ENCODE data around the gene EYA2. TPM values are rescaled to one million over a fixed set of nuclear protein-coding genes. Genes with fewer than 3 reads are reported as not detected.
"Not testable (repeated sequence)": the region's sequence is repeated elsewhere in the genome, so short reads cannot be mapped to it uniquely, and the experiment has no call there.

EYA2 gene
- total RNA-seq, 3 donors from 2014 or later, result 5.4 to 19.2 (median 12.5) TPM

- no peak overlapping the region for H3K4me3 ChIP-seq
- intact Hi-C loops (cut with DNase I; ENCODE audit: low total_unique reads), result no loop called here
- no peaks in the 10 kb centered on the region for H3K36me3 ChIP-seq
- DNase-seq (ENCODE audit: low spot score in 2 of 2), result no peak
- peaks cover 0 to 9% of the 10 kb centered on the region in 2 donors for H3K9me3 ChIP-seq
- TF ChIP-seq POLR2AphosphoS5 (IDR thresholded peaks at IDR 0.05), result no peak
- no peak for TF ChIP-seq CTCF (IDR thresholded peaks at IDR 0.05)
- no peak for TF ChIP-seq POLR2A (IDR thresholded peaks at IDR 0.05)
- no peak overlapping the region for H3K27ac ChIP-seq
- H3K27me3 ChIP-seq, result no peaks in the 10 kb centered on the region
- H3K4me1 ChIP-seq, result peaks cover 0 to 3% of the 10 kb centered on the region in 2 donors
Measured at GRCh38 chr20:46920114-46920513, 25.5 kb downstream of the EYA2 start.

GRCh38 chr20:46922841-46923240 lies 28.2 kb downstream of the EYA2 start:
- H3K27me3 ChIP-seq; intact Hi-C loops (cut with DNase I; ENCODE audit: low total_unique reads); H3K4me3 ChIP-seq; DNase-seq (ENCODE audit: low spot score in 2 of 2); H3K9me3 ChIP-seq; H3K27ac ChIP-seq; H3K4me1 ChIP-seq; H3K36me3 ChIP-seq: not testable (repeated sequence)

GRCh38 chr20:46923550-46923949 lies 28.9 kb downstream of the EYA2 start:
- intact Hi-C loops (cut with DNase I; ENCODE audit: low total_unique reads), result no loop called here
- Histone ChIP-seq H3K9me3 (peaks cover 0 to 8% of the 10 kb centered on the region in 2 donors), H3K36me3 (no peaks in the 10 kb centered on the region)

GRCh38 chr20:46928580-46929132 lies 34.0 kb downstream of the EYA2 start:
- intact Hi-C loops (cut with DNase I; ENCODE audit: low total_unique reads), result no loop called here
- DNase-seq (ENCODE audit: low spot score in 2 of 2), result peak in 1 of 2 donors; percentile 50
- peaks cover 4 to 12% of the 10 kb centered on the region in 2 donors for H3K4me1 ChIP-seq
- H3K4me3 ChIP-seq, result peak overlapping the region in 1 of 3 donors; percentile 31
- no peaks in the 10 kb centered on the region for H3K36me3 ChIP-seq
- no peaks in the 10 kb centered on the region for H3K27me3 ChIP-seq
- H3K27ac ChIP-seq, result peak overlapping the region; percentile 63 to 83
- H3K9me3 ChIP-seq, result no peaks in the 10 kb centered on the region
- no peak for TF ChIP-seq POLR2A (IDR thresholded peaks at IDR 0.05)

More at GRCh38 chr20:46923550-46923949, 28.9 kb downstream of the EYA2 start:
- Histone ChIP-seq H3K4me1 (peaks cover 0 to 4% of the 10 kb centered on the region in 2 donors), H3K27ac (no peak overlapping the region), H3K27me3 (no peaks in the 10 kb centered on the region), H3K4me3 (no peak overlapping the region)
- TF ChIP-seq CTCF (IDR thresholded peaks at IDR 0.05) (no peak), POLR2AphosphoS5 (IDR thresholded peaks at IDR 0.05) (no peak), POLR2A (IDR thresholded peaks at IDR 0.05) (no peak)
- DNase-seq (ENCODE audit: low spot score in 2 of 2), result no peak

- H3K4me3 ChIP-seq, result no peak overlapping the region
- intact Hi-C loops (cut with DNase I; ENCODE audit: low total_unique reads), result no loop called here
- no peaks in the 10 kb centered on the region for H3K9me3 ChIP-seq
- peaks cover 4 to 12% of the 10 kb centered on the region in 2 donors for H3K4me1 ChIP-seq
- H3K27me3 ChIP-seq, result no peaks in the 10 kb centered on the region
- no peaks in the 10 kb centered on the region for H3K36me3 ChIP-seq
- peak overlapping the region in 1 of 2 donors; percentile 63 for H3K27ac ChIP-seq
- TF ChIP-seq CTCF (IDR thresholded peaks at IDR 0.05), result no peak
- no peak for TF ChIP-seq POLR2A (IDR thresholded peaks at IDR 0.05)
- TF ChIP-seq POLR2AphosphoS5 (IDR thresholded peaks at IDR 0.05), result no peak
- no peak for DNase-seq (ENCODE audit: low spot score in 2 of 2)
Measured at GRCh38 chr20:46929902-46930301, 35.3 kb downstream of the EYA2 start.

GRCh38 chr20:46930640-46931339 lies 36.1 kb downstream of the EYA2 start:
- peak overlapping the region in 1 of 2 donors; percentile 21 for H3K27ac ChIP-seq
- H3K4me3 ChIP-seq, result no peak overlapping the region
- H3K4me1 ChIP-seq, result peaks cover 4 to 12% of the 10 kb centered on the region in 2 donors
- intact Hi-C loops (cut with DNase I; ENCODE audit: low total_unique reads), result no loop called here
- DNase-seq (ENCODE audit: low spot score in 2 of 2), result no peak
- H3K27me3 ChIP-seq, result no peaks in the 10 kb centered on the region
- TF ChIP-seq CTCF (IDR thresholded peaks at IDR 0.05), result no peak
- no peak for TF ChIP-seq POLR2A (IDR thresholded peaks at IDR 0.05)
- no peak for TF ChIP-seq POLR2AphosphoS5 (IDR thresholded peaks at IDR 0.05)
- H3K9me3 ChIP-seq, result no peaks in the 10 kb centered on the region
- no peaks in the 10 kb centered on the region for H3K36me3 ChIP-seq

Data from breast epithelium (tissue), 4 donors.